Thyroid gland (tissue), 4 donors: ENCODE measurements around the gene ATP6V0D1.

Experiments
- POLR2A ChIP-seq, 2 donors: fragments of 450-650 bp; IDR thresholded peaks; one replicate each; pipeline ENCODE4 v1.6.1; 2017; ENCODE audit warnings: antibody characterized with exemption in 2 of 2, mild to moderate bottlenecking in 2 of 2, moderate library complexity in 1 of 2
- TF ChIP-seq, protein P1 (sequence below), 6 experiments: fragments of 200-600 bp in 3 of 6; fragments of 450-650 bp in 3 of 6; sonication (generic) in 3 of 6; IDR thresholded peaks; one replicate each; pipeline ENCODE4 v1.5.1; 2016 to 2019; ENCODE audit warnings: antibody characterized with exemption in 6 of 6, mild to moderate bottlenecking in 2 of 6, inconsistent platforms in 1 of 6, moderate library complexity in 1 of 6

- TF ChIP-seq, protein P1, sequence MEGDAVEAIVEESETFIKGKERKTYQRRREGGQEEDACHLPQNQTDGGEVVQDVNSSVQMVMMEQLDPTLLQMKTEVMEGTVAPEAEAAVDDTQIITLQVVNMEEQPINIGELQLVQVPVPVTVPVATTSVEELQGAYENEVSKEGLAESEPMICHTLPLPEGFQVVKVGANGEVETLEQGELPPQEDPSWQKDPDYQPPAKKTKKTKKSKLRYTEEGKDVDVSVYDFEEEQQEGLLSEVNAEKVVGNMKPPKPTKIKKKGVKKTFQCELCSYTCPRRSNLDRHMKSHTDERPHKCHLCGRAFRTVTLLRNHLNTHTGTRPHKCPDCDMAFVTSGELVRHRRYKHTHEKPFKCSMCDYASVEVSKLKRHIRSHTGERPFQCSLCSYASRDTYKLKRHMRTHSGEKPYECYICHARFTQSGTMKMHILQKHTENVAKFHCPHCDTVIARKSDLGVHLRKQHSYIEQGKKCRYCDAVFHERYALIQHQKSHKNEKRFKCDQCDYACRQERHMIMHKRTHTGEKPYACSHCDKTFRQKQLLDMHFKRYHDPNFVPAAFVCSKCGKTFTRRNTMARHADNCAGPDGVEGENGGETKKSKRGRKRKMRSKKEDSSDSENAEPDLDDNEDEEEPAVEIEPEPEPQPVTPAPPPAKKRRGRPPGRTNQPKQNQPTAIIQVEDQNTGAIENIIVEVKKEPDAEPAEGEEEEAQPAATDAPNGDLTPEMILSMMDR (IDR thresholded peaks at IDR 0.05), result no peak
- no peak for TF ChIP-seq POLR2A (IDR thresholded peaks at IDR 0.05)
Observed at GRCh38 chr16:67517661-67518423, 36.9 kb upstream of the ATP6V0D1 start.
